HFFc6 (cell line): Measurements from ENCODE around the gene LY86. TPM values are rescaled to one million over a fixed set of nuclear protein-coding genes. Genes with fewer than 3 reads are reported as not detected.

Experiments
- DNase-seq: peaks from one replicate; pipeline ENCODE4 v3.0.0-alpha.2; 2018
- H3K27ac Mint-ChIP-seq: 2 replicates; pipeline ENCODE4 v1.8.0; 2020; ENCODE audit warnings: mild to moderate bottlenecking, mixed read lengths
- H3K27me3 Mint-ChIP-seq: 2 replicates; pipeline ENCODE4 v1.8.0; 2021; ENCODE audit warnings: mild to moderate bottlenecking, moderate library complexity, mixed read lengths; ENCODE audit not compliant: insufficient read depth
- H3K36me3 Mint-ChIP-seq: 2 replicates; pipeline ENCODE4 v1.8.0; 2021; ENCODE audit warnings: low read depth, mixed read lengths
- H3K4me1 Mint-ChIP-seq: 2 replicates; pipeline ENCODE4 v1.8.0; 2020; ENCODE audit warnings: low read depth, mixed read lengths
- H3K4me3 Mint-ChIP-seq: 2 replicates; pipeline ENCODE4 v1.8.0; 2020; ENCODE audit warnings: mild to moderate bottlenecking, moderate library complexity, mixed read lengths
- H3K9me3 Mint-ChIP-seq: 2 replicates; pipeline ENCODE4 v1.8.0; 2020; ENCODE audit warnings: mild to moderate bottlenecking, mixed read lengths
- CTCF ChIP-seq: fragments of 200-600 bp; sonication (generic); IDR thresholded peaks from 2 replicates; pipeline ENCODE4 v1.5.0; 2021; ENCODE audit warnings: antibody characterized with exemption, mild to moderate bottlenecking
- total RNA-seq, 6 experiments: library from RNA; stranded (reverse); fragmentation: NEBNext Ultra II Directional; extraction: Animal tissue kit (Norgen Biotek cat#: 25700); gene quantifications; 2 replicates in 1 of 6; 3 replicates in 5 of 6; pipeline ENCODE4 v1.2.3, GENCODE V29; 2021

The LY86 gene
- total RNA-seq, 6 experiments from 2014 or later = not detected

GRCh38 chr6:6619021-6619794 is 30.7 kb downstream of the LY86 start:
- H3K36me3 Mint-ChIP-seq = 0 out of 2 replicates have a peak, but pooled peaks cover 3% of the 10 kb centered on the region
- H3K4me1 Mint-ChIP-seq = no peaks in the 10 kb centered on the region
- peaks cover 43% of the 10 kb centered on the region for H3K9me3 Mint-ChIP-seq
- DNase-seq = no peak
- TF ChIP-seq CTCF = no peak
- H3K4me3 Mint-ChIP-seq = no peak overlapping the region
- peaks cover 2% of the 10 kb centered on the region; the same call in 1 of the 2 replicates for H3K27me3 Mint-ChIP-seq
- H3K27ac Mint-ChIP-seq = no peak overlapping the region

- H3K9me3 Mint-ChIP-seq = peaks cover 33% of the 10 kb centered on the region
- H3K27ac Mint-ChIP-seq = no peak overlapping the region
- DNase-seq = no peak
- no peaks in the 10 kb centered on the region for H3K4me1 Mint-ChIP-seq
- no peak overlapping the region for H3K4me3 Mint-ChIP-seq
- no peaks in the 10 kb centered on the region for H3K36me3 Mint-ChIP-seq
- H3K27me3 Mint-ChIP-seq = peaks cover 2% of the 10 kb centered on the region; the same call in 1 of the 2 replicates
- TF ChIP-seq CTCF = no peak
Observed at GRCh38 chr6:6620766-6621425, 32.4 kb downstream of the LY86 start.

GRCh38 chr6:6622501-6622900 is 34.0 kb downstream of the LY86 start:
- no peak overlapping the region for H3K27ac Mint-ChIP-seq
- no peaks in the 10 kb centered on the region for H3K36me3 Mint-ChIP-seq
- no peaks in the 10 kb centered on the region for H3K27me3 Mint-ChIP-seq
- H3K4me3 Mint-ChIP-seq = no peak overlapping the region
- no peak for DNase-seq
- H3K9me3 Mint-ChIP-seq = peaks cover 25% of the 10 kb centered on the region
- H3K4me1 Mint-ChIP-seq = no peaks in the 10 kb centered on the region
- no peak for TF ChIP-seq CTCF

- Mint-ChIP-seq H3K27ac (no peak overlapping the region), H3K4me3 (no peak overlapping the region), H3K4me1 (no peaks in the 10 kb centered on the region), H3K27me3 (0 out of 2 replicates have a peak, but pooled peaks cover 2% of the 10 kb centered on the region), H3K9me3 (peaks cover 17% of the 10 kb centered on the region), H3K36me3 (no peaks in the 10 kb centered on the region)
- no peak for TF ChIP-seq CTCF
- DNase-seq = no peak
Observed at GRCh38 chr6:6623553-6623952, 35.0 kb downstream of the LY86 start.

GRCh38 chr6:6624269-6624990 is 35.9 kb downstream of the LY86 start:
- Mint-ChIP-seq H3K4me3 (no peak overlapping the region), H3K4me1 (no peaks in the 10 kb centered on the region), H3K9me3 (peaks cover 8% of the 10 kb centered on the region), H3K36me3 (no peaks in the 10 kb centered on the region), H3K27me3 (0 out of 2 replicates have a peak, but pooled peaks cover 2% of the 10 kb centered on the region), H3K27ac (no peak overlapping the region)
- DNase-seq = no peak
- TF ChIP-seq CTCF = no peak
